Hepatocyte (in vitro differentiated cells): ENCODE measurements around the gene CDA. TPM values are rescaled to one million over a fixed set of nuclear protein-coding genes. Genes with fewer than 3 reads are reported as not detected.
A peak's percentile ranks its signal among the peaks of the same experiment; 100 is the strongest.

Source experiments
- DNase-seq: peaks from one replicate; pipeline ENCODE4 v3.0.0-alpha.2; 2016; ENCODE audit warnings: low spot score
- H2AFZ ChIP-seq: fragments of 200-600 bp; sonication (generic); 2 replicates; pipeline ENCODE4 v1.6.0; 2016; ENCODE audit warnings: antibody characterized with exemption, mild to moderate bottlenecking
- H3K27ac ChIP-seq: fragments of 200-600 bp; sonication (generic); 2 replicates; pipeline ENCODE4 v1.5.1; 2016; ENCODE audit warnings: mild to moderate bottlenecking
- H3K27me3 ChIP-seq: fragments of 200-600 bp; sonication (generic); 2 replicates; pipeline ENCODE4 v1.6.1; 2016
- H3K36me3 ChIP-seq: fragments of 200-600 bp; sonication (generic); replicated peaks from 2 replicates; pipeline ENCODE4 v1.5.1; 2016; ENCODE audit warnings: low read depth; ENCODE audit not compliant: insufficient read depth
- H3K4me1 ChIP-seq: fragments of 200-600 bp; sonication (generic); 2 replicates; pipeline ENCODE4 v1.5.1; 2016; ENCODE audit warnings: mild to moderate bottlenecking, moderate library complexity; ENCODE audit not compliant: insufficient read depth
- H3K4me2 ChIP-seq: fragments of 200-600 bp; sonication (generic); 2 replicates; pipeline ENCODE4 v1.6.0; 2016
- H3K4me3 ChIP-seq: fragments of 200-600 bp; sonication (generic); 2 replicates; pipeline ENCODE4 v1.5.1; 2016; ENCODE audit warnings: mild to moderate bottlenecking
- H3K79me2 ChIP-seq: fragments of 200-600 bp; sonication (generic); 2 replicates; pipeline ENCODE4 v1.6.0; 2017; ENCODE audit warnings: mild to moderate bottlenecking
- H3K9me2 ChIP-seq: fragments of 200-600 bp; sonication (generic); replicated peaks from 2 replicates; pipeline ENCODE4 v1.6.0; 2017; ENCODE audit warnings: mild to moderate bottlenecking; ENCODE audit not compliant: insufficient read depth
- H3K9me3 ChIP-seq: fragments of 200-600 bp; sonication (generic); 2 replicates; pipeline ENCODE4 v1.5.1; 2016; ENCODE audit warnings: low read depth, mild to moderate bottlenecking
- H4K20me1 ChIP-seq: fragments of 200-600 bp; sonication (generic); 2 replicates; pipeline ENCODE4 v1.6.0; 2016; ENCODE audit warnings: mild to moderate bottlenecking; ENCODE audit not compliant: insufficient read depth, poor library complexity, severe bottlenecking
- CTCF ChIP-seq: fragments of 200-600 bp; sonication (generic); IDR thresholded peaks from 2 replicates; pipeline ENCODE4 v1.5.1; 2016; ENCODE audit warnings: antibody characterized with exemption, mild to moderate bottlenecking; ENCODE audit not compliant: poor library complexity
- EZH2 ChIP-seq: fragments of 200-600 bp; sonication (generic); IDR thresholded peaks from 2 replicates; pipeline ENCODE4 v1.6.1; 2016; ENCODE audit warnings: antibody characterized with exemption, mild to moderate bottlenecking, borderline replicate concordance
- EZH2phosphoT487 ChIP-seq: fragments of 200-600 bp; sonication (generic); IDR thresholded peaks from one replicate; pipeline ENCODE4 v1.6.1; 2018; ENCODE audit warnings: antibody characterized with exemption, mild to moderate bottlenecking, low read depth, moderate library complexity; ENCODE audit not compliant: unreplicated experiment, severe bottlenecking
- WGBS: methylation state at CpG from one replicate; pipeline ENCODE4 v1.1.6; 2016; ENCODE audit warnings: low lambda C conversion rate; ENCODE audit errors: missing lambda C conversion rate; 5-methylcytosine and 5-hydroxymethylcytosine counted together
- polyA plus RNA-seq: library from polyadenylated mRNA; unstranded; fragments of >200 nt; fragmentation: Nextera tagmentation; extraction: Ambion mirVana; gene quantifications from 2 replicates; pipeline ENCODE4 v1.2.1, GENCODE V29; 2016
- total RNA-seq: library from RNA; depleted of rRNA; stranded (reverse); fragments of >200 nt; gene quantifications from 2 replicates; pipeline ENCODE4 v1.2.3, GENCODE V29; 2014

Gene CDA
- total and polyA plus RNA-seq, 2 experiments from 2014 or later: 2.1 TPM

DNA sequence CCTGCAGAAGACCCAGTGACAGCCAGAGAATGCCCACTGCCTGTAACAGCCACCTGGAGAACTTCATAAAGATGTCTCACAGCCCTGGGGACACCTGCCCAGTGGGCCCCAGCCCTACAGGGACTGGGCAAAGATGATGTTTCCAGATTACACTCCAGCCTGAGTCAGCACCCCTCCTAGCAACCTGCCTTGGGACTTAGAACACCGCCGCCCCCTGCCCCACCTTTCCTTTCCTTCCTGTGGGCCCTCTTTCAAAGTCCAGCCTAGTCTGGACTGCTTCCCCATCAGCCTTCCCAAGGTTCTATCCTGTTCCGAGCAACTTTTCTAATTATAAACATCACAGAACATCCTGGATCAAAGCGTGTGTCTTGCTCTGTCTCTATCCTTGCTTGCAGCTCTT, 29.7 kb downstream of the CDA start:
- no peak for TF ChIP-seq CTCF
- no peak for TF ChIP-seq EZH2phosphoT487
- TF ChIP-seq EZH2: no peak
- Histone ChIP-seq H3K9me3 (no peaks in the 10 kb centered on the region), H3K36me3 (no peaks in the 10 kb centered on the region), H3K27ac (no peak overlapping the region), H3K4me2 (no peak overlapping the region), H2AFZ (no peak overlapping the region), H3K9me2 (no peaks in the 10 kb centered on the region), H3K79me2 (no peaks in the 10 kb centered on the region), H3K4me1 (peaks cover 2% of the 10 kb centered on the region), H3K4me3 (no peak overlapping the region), H4K20me1 (no peaks in the 10 kb centered on the region), H3K27me3 (no peaks in the 10 kb centered on the region)
- WGBS: 78% methylated on average over 4 of the region's 4 CpGs
- peak; percentile 27 for DNase-seq

- H3K9me2 ChIP-seq: no peaks in the 10 kb centered on the region
- H2AFZ ChIP-seq: no peak overlapping the region
- H3K36me3 ChIP-seq: no peaks in the 10 kb centered on the region
- no peak overlapping the region for H3K4me2 ChIP-seq
- H3K27me3 ChIP-seq: no peaks in the 10 kb centered on the region
- H3K79me2 ChIP-seq: no peaks in the 10 kb centered on the region
- H4K20me1 ChIP-seq: no peaks in the 10 kb centered on the region
- no peaks in the 10 kb centered on the region for H3K9me3 ChIP-seq
- H3K4me1 ChIP-seq: no peaks in the 10 kb centered on the region
- no peak overlapping the region for H3K4me3 ChIP-seq
- no peak overlapping the region for H3K27ac ChIP-seq
- no peak for DNase-seq
- 63% methylated on average over 1 of the region's 1 CpG for WGBS
- TF ChIP-seq CTCF: no peak
- TF ChIP-seq EZH2: no peak
- no peak for TF ChIP-seq EZH2phosphoT487
Measured at GRCh38 chr1:20619999-20620398, 31.1 kb downstream of the CDA start.

DNA sequence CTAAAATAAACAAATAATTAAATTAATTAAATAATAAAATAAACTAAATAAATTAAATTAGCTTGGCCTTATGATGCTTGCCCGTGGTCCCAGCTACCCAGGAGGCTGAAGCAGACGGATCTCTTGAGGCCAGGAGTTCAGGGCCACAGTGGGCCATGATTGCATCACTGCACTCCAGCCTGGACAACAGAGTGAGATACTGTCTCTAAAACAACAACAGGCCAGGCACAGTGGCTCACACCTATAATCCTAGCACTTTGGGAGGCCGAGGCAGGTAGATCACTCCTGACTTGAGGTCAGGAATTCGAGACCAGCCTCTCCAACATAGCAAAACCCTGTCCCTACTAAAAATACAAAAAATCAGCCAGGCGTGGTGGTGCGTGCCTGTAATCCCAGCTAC, 32.1 kb downstream of the CDA start:
- Histone ChIP-seq H3K4me3 (no peak overlapping the region), H3K4me2 (no peak overlapping the region), H3K9me2 (no peaks in the 10 kb centered on the region), H3K79me2 (no peaks in the 10 kb centered on the region), H3K27me3 (no peaks in the 10 kb centered on the region), H3K4me1 (no peaks in the 10 kb centered on the region), H2AFZ (no peak overlapping the region), H3K9me3 (no peaks in the 10 kb centered on the region), H3K36me3 (no peaks in the 10 kb centered on the region), H4K20me1 (no peaks in the 10 kb centered on the region), H3K27ac (no peak overlapping the region)
- WGBS: 90% methylated on average over 6 of the region's 6 CpGs
- no peak for TF ChIP-seq EZH2phosphoT487
- no peak for TF ChIP-seq EZH2
- no peak for TF ChIP-seq CTCF
- no peak for DNase-seq

DNA sequence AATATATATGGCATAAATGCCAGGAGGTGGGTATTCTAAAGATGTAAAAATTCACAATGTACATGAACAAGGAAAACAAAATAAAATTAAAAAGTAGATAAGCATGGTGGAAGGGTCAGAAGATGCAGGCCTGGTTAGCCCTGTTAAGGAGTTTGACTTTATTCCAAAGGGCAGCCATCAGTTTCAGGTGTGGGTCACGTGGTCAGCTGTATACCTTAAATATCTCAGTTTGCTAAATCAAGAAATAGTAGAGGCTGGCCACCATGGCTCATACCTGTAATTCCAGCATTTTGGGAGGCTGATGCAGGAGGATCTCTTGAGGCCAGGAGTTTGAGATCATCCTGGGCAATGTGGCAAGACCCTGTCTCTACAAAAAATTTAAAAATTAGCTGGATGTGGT, 35.8 kb downstream of the CDA start:
- 82% methylated on average over 1 of the region's 1 CpG for WGBS
- H3K27me3 ChIP-seq: no peaks in the 10 kb centered on the region
- H3K9me2 ChIP-seq: no peaks in the 10 kb centered on the region
- H3K4me3 ChIP-seq: no peak overlapping the region
- H3K79me2 ChIP-seq: no peaks in the 10 kb centered on the region
- no peaks in the 10 kb centered on the region for H3K4me1 ChIP-seq
- no peak overlapping the region for H3K4me2 ChIP-seq
- no peak overlapping the region for H2AFZ ChIP-seq
- no peaks in the 10 kb centered on the region for H4K20me1 ChIP-seq
- DNase-seq: no peak
- no peaks in the 10 kb centered on the region for H3K9me3 ChIP-seq
- TF ChIP-seq EZH2phosphoT487: no peak
- TF ChIP-seq EZH2: no peak
- no peak for TF ChIP-seq CTCF
- no peak overlapping the region for H3K27ac ChIP-seq
- no peaks in the 10 kb centered on the region for H3K36me3 ChIP-seq
